GM21515 (cell line): ENCODE data around the gene LARGE1.
"Not testable (repeated sequence)": the region's sequence is repeated elsewhere in the genome, so short reads cannot be mapped to it uniquely, and the experiment has no call there.

Experiments used
- ATAC-seq: cut with Tn5 transposase; IDR thresholded peaks from one replicate; pipeline ENCODE4 v1.9.1; 2021; ENCODE audit not compliant: unreplicated experiment

LARGE1 gene

GRCh38 chr22:33397381-33397907 lies 522.8 kb downstream of the LARGE1 start:
- no peak for ATAC-seq

- no peak for ATAC-seq
Observed at GRCh38 chr22:33393432-33393831, 526.8 kb downstream of the LARGE1 start.

GRCh38 chr22:33391298-33391697 lies 529.0 kb downstream of the LARGE1 start:
- ATAC-seq: no peak

GRCh38 chr22:33389936-33390335 lies 530.3 kb downstream of the LARGE1 start:
- ATAC-seq: no peak

- no peak for ATAC-seq
Observed at GRCh38 chr22:33386270-33386669, 534.0 kb downstream of the LARGE1 start.

- ATAC-seq: no peak
Observed at GRCh38 chr22:33385611-33386010, 534.7 kb downstream of the LARGE1 start.

GRCh38 chr22:33382436-33382835 lies 537.8 kb downstream of the LARGE1 start:
- ATAC-seq: no peak

- no peak for ATAC-seq
Observed at GRCh38 chr22:33381531-33382406, 538.5 kb downstream of the LARGE1 start.

GRCh38 chr22:33380789-33381530 lies 539.3 kb downstream of the LARGE1 start:
- no peak for ATAC-seq

GRCh38 chr22:33379836-33380235 lies 540.4 kb downstream of the LARGE1 start:
- ATAC-seq: no peak

GRCh38 chr22:33372875-33373274 lies 547.4 kb downstream of the LARGE1 start:
- ATAC-seq: no peak

GRCh38 chr22:33363256-33363655 lies 557.0 kb downstream of the LARGE1 start:
- not testable (repeated sequence) for ATAC-seq

- ATAC-seq: no peak
Observed at GRCh38 chr22:33362702-33363101, 557.6 kb downstream of the LARGE1 start.

- no peak for ATAC-seq
Observed at GRCh38 chr22:33361581-33361980, 558.7 kb downstream of the LARGE1 start.

- ATAC-seq: no peak
Observed at GRCh38 chr22:33357981-33358399, 562.3 kb downstream of the LARGE1 start.

- ATAC-seq: no peak
Observed at GRCh38 chr22:33354928-33355327, 565.3 kb downstream of the LARGE1 start.

GRCh38 chr22:33353502-33353901 lies 566.8 kb downstream of the LARGE1 start:
- no peak for ATAC-seq

GRCh38 chr22:33352768-33353167 lies 567.5 kb downstream of the LARGE1 start:
- ATAC-seq: no peak

- ATAC-seq: no peak
Observed at GRCh38 chr22:33350961-33351360, 569.3 kb downstream of the LARGE1 start.

GRCh38 chr22:33350491-33350890 lies 569.8 kb downstream of the LARGE1 start:
- ATAC-seq: no peak

- no peak for ATAC-seq
Observed at GRCh38 chr22:33347002-33347401, 573.3 kb downstream of the LARGE1 start.

- ATAC-seq: no peak
Observed at GRCh38 chr22:33341611-33342010, 578.7 kb downstream of the LARGE1 start.
